Sigmoid colon (tissue), 4 donors: ENCODE measurements around the gene NIN.

Experiments used
- EP300 ChIP-seq, 4 donors: sonication (generic); formaldehyde crosslinking; IDR thresholded peaks; one replicate each; pipeline ENCODE4 v1.6.1; 2017; ENCODE audit warnings: antibody characterized with exemption in 4 of 4
- POLR2AphosphoS5 ChIP-seq, 4 donors: sonication (generic); formaldehyde crosslinking; IDR thresholded peaks; one replicate each; pipeline ENCODE4 v1.6.1; 2017; ENCODE audit warnings: antibody characterized with exemption in 4 of 4
- TF ChIP-seq, protein P1 (sequence below), 4 experiments: fragments of 450-650 bp in 3 of 4; fragments of 200-600 bp in 1 of 4; IDR thresholded peaks; one replicate each; pipeline ENCODE4 v1.5.1; 2016 to 2019; ENCODE audit warnings: antibody characterized with exemption in 4 of 4, mild to moderate bottlenecking in 3 of 4, moderate library complexity in 2 of 4

DNA sequence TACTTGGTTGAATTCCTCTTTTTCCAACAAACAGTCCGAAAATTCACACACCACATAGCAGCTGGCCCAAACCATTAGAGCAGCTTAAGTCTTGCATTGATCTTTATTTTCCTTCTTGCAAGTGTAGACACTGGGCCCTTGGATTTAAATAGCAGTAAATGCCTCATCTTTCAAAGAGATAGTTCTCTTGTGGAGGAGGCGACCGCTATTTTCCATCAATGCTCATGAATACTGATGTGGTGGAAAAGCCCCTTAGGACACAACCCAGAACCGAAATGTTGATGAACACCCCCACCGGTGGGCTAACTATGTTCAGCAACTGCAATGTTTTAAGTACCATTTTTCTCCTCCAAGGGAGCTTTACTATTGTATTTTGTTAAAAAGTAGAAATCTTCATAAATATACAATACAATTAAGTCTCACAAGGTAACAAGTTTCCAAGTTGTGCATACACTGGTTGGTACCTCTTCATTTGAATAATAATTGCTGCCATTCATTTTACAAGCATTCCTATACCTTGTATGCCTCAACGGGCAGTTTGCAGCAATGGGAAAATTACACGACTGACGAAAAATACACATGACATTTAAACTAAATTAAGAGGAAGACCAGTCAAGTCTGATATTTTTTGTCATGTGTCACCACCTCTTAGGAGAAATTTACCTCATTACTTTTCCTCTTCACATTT lies 18.0 kb downstream of the NIN start:
- TF ChIP-seq POLR2AphosphoS5 (IDR thresholded peaks at IDR 0.05): no peak
- TF ChIP-seq EP300 (IDR thresholded peaks at IDR 0.05): no peak
- TF ChIP-seq, protein P1, sequence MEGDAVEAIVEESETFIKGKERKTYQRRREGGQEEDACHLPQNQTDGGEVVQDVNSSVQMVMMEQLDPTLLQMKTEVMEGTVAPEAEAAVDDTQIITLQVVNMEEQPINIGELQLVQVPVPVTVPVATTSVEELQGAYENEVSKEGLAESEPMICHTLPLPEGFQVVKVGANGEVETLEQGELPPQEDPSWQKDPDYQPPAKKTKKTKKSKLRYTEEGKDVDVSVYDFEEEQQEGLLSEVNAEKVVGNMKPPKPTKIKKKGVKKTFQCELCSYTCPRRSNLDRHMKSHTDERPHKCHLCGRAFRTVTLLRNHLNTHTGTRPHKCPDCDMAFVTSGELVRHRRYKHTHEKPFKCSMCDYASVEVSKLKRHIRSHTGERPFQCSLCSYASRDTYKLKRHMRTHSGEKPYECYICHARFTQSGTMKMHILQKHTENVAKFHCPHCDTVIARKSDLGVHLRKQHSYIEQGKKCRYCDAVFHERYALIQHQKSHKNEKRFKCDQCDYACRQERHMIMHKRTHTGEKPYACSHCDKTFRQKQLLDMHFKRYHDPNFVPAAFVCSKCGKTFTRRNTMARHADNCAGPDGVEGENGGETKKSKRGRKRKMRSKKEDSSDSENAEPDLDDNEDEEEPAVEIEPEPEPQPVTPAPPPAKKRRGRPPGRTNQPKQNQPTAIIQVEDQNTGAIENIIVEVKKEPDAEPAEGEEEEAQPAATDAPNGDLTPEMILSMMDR (IDR thresholded peaks at IDR 0.05): no peak
